Kidney (tissue), 14 donors: ENCODE data around the gene FOXD3. TPM values are rescaled to one million over a fixed set of nuclear protein-coding genes. Genes with fewer than 3 reads are reported as not detected.

Experiments
- DNase-seq, 5 donors: peaks; one replicate each; pipeline ENCODE4 v3.0.0-alpha.2; 2013 to 2020
- FAIRE-seq: peaks from 2 replicates; lab custom pipeline; 2012; peaks lifted over from hg19 to GRCh38; lab: Jason Lieb, UNC
- H3K27ac ChIP-seq, 2 donors: one replicate each; pipeline ENCODE4 v1.7.0; 2013; ENCODE audit warnings: low read depth in 2 of 2, low read length in 2 of 2, inconsistent platforms in 1 of 2
- H3K27me3 ChIP-seq: one replicate; pipeline ENCODE4 v1.7.1; 2013; ENCODE audit warnings: low read length, inconsistent platforms; ENCODE audit not compliant: control insufficient read depth, insufficient read depth
- H3K36me3 ChIP-seq, 3 donors: one replicate each; pipeline versions ENCODE4 v1.7.0 to v1.7.1; 2013; ENCODE audit warnings: low read length in 3 of 3, control low read depth in 1 of 3, inconsistent platforms in 1 of 3; ENCODE audit not compliant: insufficient read depth in 3 of 3, control insufficient read depth in 2 of 3
- H3K4me1 ChIP-seq, 3 donors: one replicate each; pipeline versions ENCODE4 v1.7.0 to v1.7.1; 2013; ENCODE audit warnings: low read length in 3 of 3, inconsistent platforms in 1 of 3, low read depth in 1 of 3; ENCODE audit not compliant: control insufficient read depth in 2 of 3, insufficient read depth in 2 of 3
- H3K4me3 ChIP-seq, 3 donors: one replicate each; pipeline versions ENCODE4 v1.7.0 to v1.8.1; 2013; ENCODE audit warnings: low read length in 3 of 3, control low read depth in 1 of 3, inconsistent platforms in 1 of 3
- H3K9ac ChIP-seq, 3 donors: one replicate each; pipeline versions ENCODE4 v1.7.0 to v1.7.1; 2013; ENCODE audit warnings: low read length in 3 of 3, control low read depth in 1 of 3, inconsistent platforms in 1 of 3
- H3K9me3 ChIP-seq, 3 donors: one replicate each; pipeline versions ENCODE4 v1.7.0 to v1.7.1; 2013; ENCODE audit warnings: low read length in 3 of 3, control low read depth in 1 of 3, inconsistent platforms in 1 of 3; ENCODE audit not compliant: control insufficient read depth in 2 of 3, insufficient read depth in 1 of 3
- intact Hi-C: fragments of 100-400 bp; cut with DNase I; formaldehyde crosslinking; loops from one replicate; pipeline ENCODE4 v1.11.1; 2022
- polyA plus RNA-seq: library from polyadenylated mRNA; stranded (reverse); fragments of 350-450 nt; fragmentation: Illumina TruSeq; extraction: RNeasy Lipid Tissue Mini Kit (QIAGEN cat#74804); gene quantifications from one replicate; pipeline ENCODE4 v1.2.3, GENCODE V29; 2014; ENCODE audit warnings: low read depth, low replicate concordance; ENCODE audit not compliant: insufficient read depth
- total RNA-seq: library from RNA; stranded (reverse); fragmentation: NEBNext Ultra II Directional; extraction: Animal tissue kit (Norgen Biotek cat#: 25700); gene quantifications from one replicate; pipeline ENCODE4 v1.2.1, GENCODE V29; 2021
- TF ChIP-seq, protein P1 (sequence below): IDR thresholded peaks from 3 replicates; pipeline ENCODE4 v1.5.1; 2012; ENCODE audit warnings: mild to moderate bottlenecking, moderate library complexity, borderline replicate concordance; ENCODE audit not compliant: insufficient read depth; ENCODE audit errors: extremely low read depth
- donor health status: control.
- donor health status: control.
- donor health status: control.
- donor health status: control.
- donor health status: control.
- donor health status: DM: yes; HTN: yes; CAD: no.
- donor health status: Normal renal cell carcinoma (clear cell type).

The FOXD3 gene
- total and polyA plus RNA-seq, 2 donors from 2014 or later, result 0.17 to 0.31 TPM

DNA sequence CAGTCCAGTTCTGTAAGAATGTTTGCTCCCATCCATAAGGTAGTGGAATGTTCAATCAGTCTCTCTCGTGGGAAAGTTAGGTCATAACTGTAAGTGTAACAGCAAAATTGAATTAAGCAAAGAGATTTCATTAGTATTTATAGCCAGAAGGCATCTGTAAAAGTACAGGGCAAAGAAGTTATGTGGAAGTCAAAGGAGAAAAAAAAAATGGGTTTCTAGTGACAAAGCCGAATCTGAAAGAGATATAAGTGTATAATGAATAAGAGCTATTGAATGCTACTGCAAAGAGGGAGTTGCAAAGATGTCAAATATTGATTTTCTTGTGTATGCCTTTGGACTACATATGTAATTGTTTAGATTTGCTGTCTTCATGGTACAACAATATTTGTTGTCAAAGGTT lies 47.4 kb upstream of the FOXD3 start:
- Histone ChIP-seq H3K9me3 (no peaks in the 10 kb centered on the region), H3K9ac (no peak overlapping the region), H3K27ac (no peak overlapping the region), H3K4me3 (no peak overlapping the region), H3K4me1 (peaks cover 0 to 6% (median 0%) of the 10 kb centered on the region in 3 donors), H3K36me3 (no peaks in the 10 kb centered on the region), H3K27me3 (no peaks in the 10 kb centered on the region)
- intact Hi-C loops, result no loop called here
- DNase-seq (no peak), FAIRE-seq (no peak)
- TF ChIP-seq, protein P1, sequence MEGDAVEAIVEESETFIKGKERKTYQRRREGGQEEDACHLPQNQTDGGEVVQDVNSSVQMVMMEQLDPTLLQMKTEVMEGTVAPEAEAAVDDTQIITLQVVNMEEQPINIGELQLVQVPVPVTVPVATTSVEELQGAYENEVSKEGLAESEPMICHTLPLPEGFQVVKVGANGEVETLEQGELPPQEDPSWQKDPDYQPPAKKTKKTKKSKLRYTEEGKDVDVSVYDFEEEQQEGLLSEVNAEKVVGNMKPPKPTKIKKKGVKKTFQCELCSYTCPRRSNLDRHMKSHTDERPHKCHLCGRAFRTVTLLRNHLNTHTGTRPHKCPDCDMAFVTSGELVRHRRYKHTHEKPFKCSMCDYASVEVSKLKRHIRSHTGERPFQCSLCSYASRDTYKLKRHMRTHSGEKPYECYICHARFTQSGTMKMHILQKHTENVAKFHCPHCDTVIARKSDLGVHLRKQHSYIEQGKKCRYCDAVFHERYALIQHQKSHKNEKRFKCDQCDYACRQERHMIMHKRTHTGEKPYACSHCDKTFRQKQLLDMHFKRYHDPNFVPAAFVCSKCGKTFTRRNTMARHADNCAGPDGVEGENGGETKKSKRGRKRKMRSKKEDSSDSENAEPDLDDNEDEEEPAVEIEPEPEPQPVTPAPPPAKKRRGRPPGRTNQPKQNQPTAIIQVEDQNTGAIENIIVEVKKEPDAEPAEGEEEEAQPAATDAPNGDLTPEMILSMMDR, result no peak

DNA sequence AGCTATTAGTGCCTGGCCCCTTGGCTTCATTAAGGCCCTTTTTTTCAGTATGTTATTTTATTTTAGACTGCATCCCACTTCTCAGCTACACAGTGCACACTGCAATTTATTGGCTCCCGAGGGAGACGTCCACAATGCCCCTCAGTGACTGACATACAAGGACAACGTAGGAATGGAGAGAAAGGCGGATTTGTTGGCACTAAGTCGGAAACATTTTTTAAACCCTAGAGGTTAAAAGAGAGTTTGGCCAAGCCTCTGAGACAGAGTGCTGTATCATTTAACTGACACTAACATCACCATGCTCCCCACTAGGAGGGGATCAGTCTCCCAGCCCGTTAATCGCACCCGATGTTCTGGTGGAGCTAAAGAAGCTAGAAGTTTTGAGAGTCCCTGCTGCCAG lies 45.7 kb upstream of the FOXD3 start:
- no peaks in the 10 kb centered on the region for H3K36me3 ChIP-seq
- intact Hi-C loops, result no loop called here
- H3K27me3 ChIP-seq, result no peaks in the 10 kb centered on the region
- TF ChIP-seq, protein P1, result no peak
- peaks cover 0 to 6% (median 0%) of the 10 kb centered on the region in 3 donors for H3K4me1 ChIP-seq
- DNase-seq (no peak), FAIRE-seq (no peak)
- H3K9me3 ChIP-seq, result no peaks in the 10 kb centered on the region
- H3K4me3 ChIP-seq, result no peak overlapping the region
- no peak overlapping the region for H3K27ac ChIP-seq
- no peak overlapping the region for H3K9ac ChIP-seq

DNA sequence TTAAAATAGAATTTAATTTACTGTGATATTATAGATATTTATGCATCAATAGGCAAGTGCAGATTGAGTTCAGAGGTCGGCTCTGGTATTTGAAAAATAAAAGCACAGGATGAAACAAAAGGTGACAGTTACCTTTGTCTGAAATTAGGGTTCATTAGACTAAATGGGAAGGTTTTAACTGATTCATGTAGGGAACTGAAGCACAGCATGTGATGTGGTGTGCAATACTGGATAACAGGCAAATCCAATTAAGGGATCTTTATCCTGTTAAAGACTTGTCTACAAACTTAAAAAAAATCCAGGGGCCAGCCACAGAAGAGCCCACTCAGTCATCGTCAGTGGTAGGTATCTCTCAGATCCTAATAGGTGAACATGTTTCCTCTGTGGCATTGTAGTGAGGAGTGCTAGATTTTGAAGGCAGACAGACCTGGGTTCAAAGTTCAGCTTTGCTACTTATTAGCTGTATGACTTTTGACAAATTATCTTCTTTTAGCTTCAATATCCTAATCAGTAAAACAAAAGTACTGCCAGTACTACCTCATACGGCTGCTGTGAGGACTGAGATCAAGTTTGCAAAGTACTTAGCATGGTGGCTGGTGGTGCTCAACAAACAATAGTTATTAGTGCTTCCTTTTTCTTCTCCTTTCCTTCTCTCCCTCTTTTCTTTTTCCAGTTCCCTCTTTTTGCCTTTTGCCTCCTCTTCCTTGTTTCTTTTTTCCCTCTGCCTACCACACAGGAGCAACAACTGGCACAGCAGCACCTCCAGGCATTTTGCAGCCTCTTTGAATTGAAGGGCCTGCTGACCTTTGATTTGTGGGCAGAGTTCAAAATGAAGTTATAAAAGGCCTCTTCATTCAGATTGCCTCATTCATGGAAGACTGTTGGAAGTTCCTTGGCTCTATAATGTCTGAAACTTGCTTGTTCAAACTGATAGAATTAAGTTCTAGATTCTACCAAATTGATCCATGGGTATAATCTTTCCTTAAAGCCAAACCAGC lies 44.9 kb upstream of the FOXD3 start:
- H3K9me3 ChIP-seq, result no peaks in the 10 kb centered on the region
- peak in 1 of 5 donors; percentile 5 for DNase-seq
- intact Hi-C loops, result no loop called here
- TF ChIP-seq, protein P1, result no peak
- H3K4me3 ChIP-seq, result no peak overlapping the region
- no peaks in the 10 kb centered on the region for H3K27me3 ChIP-seq
- FAIRE-seq, result no peak
- H3K27ac ChIP-seq, result no peak overlapping the region
- no peak overlapping the region for H3K9ac ChIP-seq
- H3K4me1 ChIP-seq, result peaks cover 0 to 6% (median 0%) of the 10 kb centered on the region in 3 donors
- H3K36me3 ChIP-seq, result no peaks in the 10 kb centered on the region
